IMR-90 (cell line): ENCODE results near the gene SPDYC. TPM values are rescaled to one million over a fixed set of nuclear protein-coding genes. Genes with fewer than 3 reads are reported as not detected.

Experiments
- ATAC-seq: fragments of 200-7000 bp; cut with Tn5 transposase; 2 replicates; pipeline ENCODE4 v1.9.1; 2020; ENCODE audit warnings: low read depth, mild to moderate bottlenecking, moderate library complexity
- BruUV-seq: library from RNA; stranded (reverse); fragments of 400-500 nt; replicated peaks from 2 replicates; lab custom pipeline; 2021; lab: Mats Ljungman, UMichigan
- CTCF ChIA-PET: fragments of 300-600 bp; formaldehyde crosslinking; extraction: SDS; loops from one replicate; lab custom pipeline; 2021; ENCODE audit warnings: antibody characterized with exemption; lab: Yijun Ruan, JAX
- POLR2A ChIA-PET: fragments of 300-600 bp; sonication (Branson Sonifier 250); formaldehyde crosslinking; loops from one replicate; lab custom pipeline; 2022; ENCODE audit warnings: antibody characterized with exemption; ENCODE audit not compliant: unreplicated experiment; lab: Charles Lee
- DNase-seq: peaks from one replicate; pipeline ENCODE4 v3.0.0; 2013
- H2AFZ ChIP-seq: replicated peaks from 2 replicates; pipeline ENCODE3; 2013; ENCODE audit warnings: low read length, mild to moderate bottlenecking; ENCODE audit not compliant: poor library complexity
- H2AK5ac ChIP-seq: 2 replicates; pipeline ENCODE4 v1.6.1; 2013; ENCODE audit warnings: low read depth, low read length, inconsistent platforms
- H2AK9ac ChIP-seq: replicated peaks from 2 replicates; pipeline ENCODE3; 2013; ENCODE audit warnings: mild to moderate bottlenecking, low read depth, low read length, moderate library complexity; ENCODE audit not compliant: poor library complexity
- H2BK120ac ChIP-seq: 2 replicates; pipeline ENCODE4 v1.6.1; 2013; ENCODE audit warnings: low read depth, low read length, inconsistent platforms
- H2BK15ac ChIP-seq: 3 replicates; pipeline ENCODE4 v1.6.1; 2013; ENCODE audit warnings: low read depth, low read length, inconsistent platforms
- H2BK20ac ChIP-seq: 2 replicates; pipeline ENCODE4 v1.6.1; 2013; ENCODE audit warnings: low read depth, mild to moderate bottlenecking, inconsistent platforms, low read length, moderate library complexity
- H2BK5ac ChIP-seq: 2 replicates; pipeline ENCODE4 v1.6.1; 2013; ENCODE audit warnings: mild to moderate bottlenecking, low read depth, low read length, inconsistent platforms; ENCODE audit not compliant: poor library complexity, severe bottlenecking
- H3K14ac ChIP-seq: replicated peaks from 2 replicates; pipeline ENCODE4 v1.6.1; 2013; ENCODE audit warnings: low read depth, low read length, inconsistent platforms
- H3K18ac ChIP-seq: 2 replicates; pipeline ENCODE4 v1.6.1; 2013; ENCODE audit warnings: low read depth, low read length, control low read depth
- H3K23ac ChIP-seq: 2 replicates; pipeline ENCODE4 v1.6.1; 2013; ENCODE audit warnings: low read depth, low read length, inconsistent platforms
- H3K27ac ChIP-seq: 2 replicates; pipeline ENCODE4 v1.5.1; 2013; ENCODE audit warnings: mild to moderate bottlenecking, control low read depth, low read length; ENCODE audit not compliant: insufficient read depth
- H3K27me3 ChIP-seq: 2 replicates; pipeline ENCODE4 v1.6.1; 2013; ENCODE audit warnings: low read length; ENCODE audit not compliant: control insufficient read depth, insufficient read depth
- H3K36me3 ChIP-seq: 2 replicates; pipeline ENCODE4 v1.6.1; 2013; ENCODE audit warnings: low read length, mixed read lengths; ENCODE audit not compliant: control insufficient read depth, insufficient read depth
- H3K4ac ChIP-seq: 2 replicates; pipeline ENCODE4 v1.6.1; 2013; ENCODE audit warnings: low read depth, low read length, inconsistent platforms
- H3K4me1 ChIP-seq: 2 replicates; pipeline ENCODE4 v1.6.1; 2013; ENCODE audit warnings: low read length, mixed read lengths; ENCODE audit not compliant: control insufficient read depth, insufficient read depth
- H3K4me2 ChIP-seq: 2 replicates; pipeline ENCODE4 v1.6.1; 2013; ENCODE audit warnings: low read depth, mild to moderate bottlenecking, control low read depth, low read length, moderate library complexity
- H3K4me3 ChIP-seq: 2 replicates; pipeline ENCODE4 v1.5.1; 2013; ENCODE audit warnings: low read depth, mild to moderate bottlenecking, control low read depth, low read length, moderate library complexity; ENCODE audit not compliant: insufficient read depth
- H3K56ac ChIP-seq: 2 replicates; pipeline ENCODE4 v1.6.1; 2013; ENCODE audit warnings: low read length, inconsistent platforms; ENCODE audit not compliant: insufficient read depth; ENCODE audit errors: extremely low read depth
- H3K79me1 ChIP-seq, 2 experiments: 2 replicates each; pipeline ENCODE4 v1.6.1; 2013; ENCODE audit warnings: low read length in 2 of 2, inconsistent platforms in 1 of 2, low read depth in 1 of 2
- H3K9ac ChIP-seq: 2 replicates; pipeline ENCODE4 v1.6.1; 2013; ENCODE audit warnings: low read depth, low read length, control low read depth
- H3K9me1 ChIP-seq: 2 replicates; pipeline ENCODE4 v1.6.1; 2013; ENCODE audit warnings: low read length, inconsistent platforms; ENCODE audit not compliant: insufficient read depth
- H3K9me3 ChIP-seq: 2 replicates; pipeline ENCODE4 v1.6.1; 2013; ENCODE audit warnings: low read length; ENCODE audit not compliant: control insufficient read depth, insufficient read depth
- H4K20me1 ChIP-seq: 2 replicates; pipeline ENCODE4 v1.6.1; 2013; ENCODE audit warnings: low read length, inconsistent platforms; ENCODE audit not compliant: insufficient read depth
- H4K5ac ChIP-seq: 2 replicates; pipeline ENCODE4 v1.6.1; 2013; ENCODE audit warnings: mild to moderate bottlenecking, low read depth, low read length, control low read depth
- H4K8ac ChIP-seq, 2 experiments: 2 replicates each; pipeline ENCODE4 v1.6.1; 2013; ENCODE audit warnings: low read depth in 2 of 2, low read length in 2 of 2, control low read depth in 1 of 2, inconsistent platforms in 1 of 2
- H4K91ac ChIP-seq: 2 replicates; pipeline ENCODE4 v1.6.1; 2013; ENCODE audit warnings: low read depth, low read length, inconsistent platforms; ENCODE audit not compliant: insufficient read depth
- SMC3 ChIP-seq: fragments of 150-350 bp; IDR thresholded peaks from 2 replicates; pipeline ENCODE4 v1.6.1; 2016; ENCODE audit warnings: low read depth, mild to moderate bottlenecking, antibody characterized with exemption, low read length, moderate library complexity
- WGBS, 2 experiments: methylation state at CpG; one replicate each; pipeline versions ENCODE4 v1.1.5 to v1.1.7; 2013; ENCODE audit warnings: missing lambda C conversion rate in 2 of 2; ENCODE audit not compliant: insufficient read length in 1 of 2; ENCODE audit errors: extremely low coverage in 2 of 2; 5-methylcytosine and 5-hydroxymethylcytosine counted together
- dilution Hi-C: fragments of 300-500 bp; cut with HindIII; formaldehyde crosslinking; loops from one replicate; pipeline ENCODE4 v1.14.3; 2018; ENCODE audit warnings: low sequenced_read_pairs; ENCODE audit not compliant: unreplicated experiment
- in situ Hi-C: fragments of 300-500 bp; cut with MboI; formaldehyde crosslinking; loops from 3 replicates; pipeline ENCODE4 v1.14.3; 2019; ENCODE audit warnings: low sequenced_read_pairs, inconsistent platforms, mixed read lengths
- intact Hi-C: fragments of 100-400 bp; cut with micrococcal nuclease; formaldehyde crosslinking; loops from 2 replicates; pipeline ENCODE4 v1.10.0; 2022
- polyA plus RNA-seq, 3 experiments: library from polyadenylated mRNA; depleted of rRNA; stranded (reverse); fragments of >200 nt; gene quantifications; 2 replicates each; pipeline ENCODE4 v1.2.3, GENCODE V29; 2012; ENCODE audit warnings: low replicate concordance in 1 of 3
- total RNA-seq: library from RNA; depleted of rRNA; stranded (reverse); fragments of >200 nt; gene quantifications from 2 replicates; pipeline ENCODE4 v1.2.3, GENCODE V29; 2012

Gene SPDYC
- total and polyA plus RNA-seq, 2 of the 4 experiments (the other 2 are of a cell fraction), result not detected

- dilution Hi-C loops (no loop called here), intact Hi-C loops (loop anchor here (5.0 kb wide), 1 partner anchor 61 kb away; the partner anchor contains the start of gene CAPN1), in situ Hi-C loops (no loop called here)
- Histone ChIP-seq H3K14ac (no peak overlapping the region), H2BK5ac (no peak overlapping the region), H2AK5ac (no peak overlapping the region), H3K79me1 (peaks cover 27 to 70% of the 10 kb centered on the region in 2 experiments), H3K36me3 (peaks cover 31% of the 10 kb centered on the region), H4K5ac (no peak overlapping the region; the same call in 1 of the 2 replicates), H2BK120ac (no peak overlapping the region), H2BK15ac (no peak overlapping the region), H2BK20ac (no peak overlapping the region), H3K27ac (no peak overlapping the region), H3K9me3 (no peaks in the 10 kb centered on the region), H3K9ac (peak overlapping the region; percentile 87), H3K27me3 (no peaks in the 10 kb centered on the region), H3K9me1 (0 out of 2 replicates have a peak, but pooled peaks cover 4% of the 10 kb centered on the region), H3K18ac (no peak overlapping the region), H2AFZ (no peak overlapping the region), H2AK9ac (peak overlapping the region; percentile 23), H4K8ac (peak overlapping the region in 1 of 2 experiments; percentile 70; a peak in 1 of 4 replicates), H3K4me3 (peak overlapping the region; percentile 74), H3K4me2 (peak overlapping the region; percentile 97; the same call in 1 of the 2 replicates), H4K20me1 (no peaks in the 10 kb centered on the region), H3K56ac (0 out of 2 replicates have a peak overlapping the region, but pooled peaks have one; percentile 5), H3K23ac (no peak overlapping the region), H3K4me1 (peaks cover 7% of the 10 kb centered on the region), H3K4ac (no peak overlapping the region), H4K91ac (no peak overlapping the region)
- BruUV-seq, result no TSS peak
- DNase-seq, result no peak
- no CpG with 5 or more reads among the region's 3 CpGs for WGBS, 2 experiments
- CTCF ChIA-PET, result no interaction called here
- POLR2A ChIA-PET, result no interaction called here
- no peak for ATAC-seq
- TF ChIP-seq SMC3, result no peak
These were observed 49.2 kb upstream of the SPDYC start for GRCh38 chr11:65120831-65121230.
